Medulla oblongata (tissue), 1 donor: Measurements from ENCODE around the gene MYRIP.
"Not testable (repeated sequence)": the region's sequence is repeated elsewhere in the genome, so short reads cannot be mapped to it uniquely, and the experiment has no call there.

Experiments
- DNase-seq: peaks from one replicate; pipeline ENCODE4 v3.0.0-alpha.2; 2015; ENCODE audit errors: extremely low spot score

Gene MYRIP

DNA sequence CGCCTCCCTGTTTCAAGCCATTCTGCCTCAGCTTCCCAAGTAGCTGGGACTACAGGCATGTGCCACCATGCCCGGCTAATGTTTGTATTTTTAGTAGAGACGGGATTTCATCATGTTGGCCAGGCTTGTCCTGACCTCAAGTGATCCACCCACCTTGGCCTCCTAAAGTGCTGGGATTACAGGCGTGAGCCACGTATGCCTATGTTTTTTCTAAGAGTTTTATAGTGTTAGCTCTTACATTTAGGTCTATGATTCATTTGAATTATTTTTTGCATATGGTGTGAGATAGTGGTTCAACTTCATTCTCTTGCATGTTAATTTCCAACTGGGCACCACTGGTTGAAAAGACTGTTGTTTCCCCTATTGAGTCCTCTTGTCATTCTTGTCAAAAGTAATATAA lies 473.6 kb downstream of the MYRIP start:
- DNase-seq = not testable (repeated sequence)

DNA sequence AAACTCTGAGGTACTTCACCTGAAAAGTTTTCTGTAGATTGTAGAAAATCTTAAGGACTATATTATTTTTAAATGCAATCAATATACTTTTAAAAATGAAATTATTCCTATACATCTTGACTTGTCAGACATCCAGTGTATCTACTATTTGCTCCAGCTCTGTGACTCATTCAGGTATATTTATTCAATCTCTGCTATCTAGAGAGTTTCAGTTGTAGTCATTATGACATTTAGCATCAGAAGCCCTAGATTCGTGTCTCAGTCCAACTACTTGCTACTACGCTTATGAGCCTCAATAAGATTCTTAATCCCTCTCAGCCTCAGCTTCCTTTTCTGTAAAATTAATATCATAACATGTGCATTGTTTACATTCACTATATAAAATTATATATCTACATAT lies 477.8 kb downstream of the MYRIP start:
- DNase-seq = no peak

DNA sequence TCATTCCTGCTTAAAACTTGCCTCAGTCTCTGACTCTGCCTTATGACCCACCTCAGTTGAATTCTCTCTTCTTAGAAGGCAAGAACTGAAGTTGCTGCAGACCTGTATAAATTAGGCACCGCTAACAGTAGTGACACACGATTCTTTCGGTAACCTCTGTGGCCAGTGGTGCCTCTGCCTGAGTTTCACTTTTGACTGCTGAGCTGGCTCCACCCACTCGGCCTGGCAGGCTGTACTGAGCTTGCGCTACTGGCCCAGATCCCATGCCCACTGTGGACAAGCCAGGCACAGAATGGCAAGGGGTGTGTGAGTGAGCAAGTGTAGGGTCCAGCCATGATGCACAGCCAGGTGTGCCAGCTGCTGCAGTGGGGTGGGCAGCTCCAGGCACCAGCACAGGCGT lies 481.0 kb downstream of the MYRIP start:
- no peak for DNase-seq

DNA sequence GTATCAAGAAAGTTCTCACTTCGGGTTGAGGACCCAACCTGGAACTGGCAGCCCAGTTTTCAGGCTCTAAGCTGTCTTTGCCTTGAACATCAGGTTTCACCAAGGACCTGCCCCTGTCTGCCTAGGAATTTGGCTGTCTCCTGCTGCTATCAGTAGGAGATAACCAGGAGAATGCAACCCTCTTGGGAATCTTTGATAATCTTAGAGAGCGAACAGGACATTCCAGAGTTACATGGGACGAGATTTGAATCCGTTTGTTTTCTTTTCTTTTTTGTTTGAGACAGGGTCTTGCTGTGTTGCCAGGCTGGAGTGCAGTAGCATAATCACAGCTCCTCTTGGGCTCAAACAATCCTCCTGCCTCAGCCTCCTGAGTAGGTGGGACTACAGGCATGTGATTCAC lies 482.1 kb downstream of the MYRIP start:
- no peak for DNase-seq

DNA sequence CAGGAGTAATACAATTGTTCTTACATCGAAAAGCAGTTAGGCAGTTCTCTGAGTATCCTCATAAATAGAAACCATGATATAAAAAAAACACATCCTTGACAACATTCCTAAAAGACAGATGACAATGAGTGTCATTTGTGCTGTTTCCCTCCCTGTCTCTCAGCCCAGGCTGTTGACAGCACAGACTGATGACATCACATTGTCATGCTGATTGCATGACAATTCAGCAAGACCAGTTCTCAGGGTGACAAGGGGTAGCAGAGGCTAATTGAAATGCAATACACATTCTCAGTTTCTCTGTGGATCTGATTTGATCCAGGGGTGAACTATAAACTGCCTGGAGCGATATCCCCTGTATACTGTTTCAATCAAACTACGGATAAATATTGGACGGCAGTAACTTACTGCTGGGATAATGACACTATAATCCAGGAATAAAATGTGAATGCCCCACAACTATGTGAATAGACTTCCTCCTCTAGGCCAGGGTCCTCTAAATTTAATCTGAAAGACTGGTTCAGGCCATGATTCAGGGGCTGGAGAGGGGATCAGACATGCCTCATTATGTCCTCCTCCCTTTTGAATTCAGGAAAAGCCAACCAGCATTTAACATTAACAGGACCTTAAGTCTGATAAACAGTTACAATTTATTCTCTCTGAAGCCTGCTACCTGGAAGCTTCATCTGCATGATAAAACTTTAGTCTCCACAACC lies 483.4 kb downstream of the MYRIP start:
- peak; percentile 81 for DNase-seq

DNA sequence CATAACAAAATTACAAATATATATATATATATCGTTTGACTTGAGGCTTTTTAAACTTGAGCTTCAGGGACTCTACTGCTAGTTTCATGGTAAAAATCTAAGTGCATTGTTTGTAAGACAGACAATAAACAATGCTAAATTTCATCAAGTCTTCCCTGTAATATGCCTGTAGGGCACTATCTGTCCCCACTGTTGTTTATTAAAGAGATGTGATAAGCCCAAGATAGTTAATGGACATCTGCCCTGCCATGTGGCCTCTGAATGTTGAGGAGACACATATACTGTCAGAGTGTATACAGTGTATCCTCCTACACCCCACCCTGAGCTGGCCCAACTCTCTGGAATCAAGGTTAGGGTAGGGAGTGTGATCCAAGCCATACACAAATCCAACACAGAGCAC lies 485.0 kb downstream of the MYRIP start:
- DNase-seq = no peak

DNA sequence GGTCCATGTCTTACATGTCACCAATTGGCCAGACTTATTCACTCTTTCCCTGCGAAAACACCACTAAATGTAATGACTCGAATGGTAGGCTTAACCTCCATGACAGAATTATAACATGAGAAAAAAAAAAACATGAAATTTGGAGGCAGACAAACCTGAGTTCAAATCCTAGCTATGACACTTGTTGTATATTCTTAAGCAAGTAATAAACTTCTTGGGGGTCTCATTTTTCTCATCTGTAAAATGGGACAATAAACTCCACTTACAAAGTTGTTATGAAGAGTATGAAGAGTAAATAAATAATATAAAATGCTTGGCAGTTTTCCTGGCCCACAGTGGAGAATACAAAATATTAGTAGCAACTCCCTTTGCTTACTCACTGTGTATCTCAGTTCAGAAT lies 488.7 kb downstream of the MYRIP start:
- DNase-seq = no peak

DNA sequence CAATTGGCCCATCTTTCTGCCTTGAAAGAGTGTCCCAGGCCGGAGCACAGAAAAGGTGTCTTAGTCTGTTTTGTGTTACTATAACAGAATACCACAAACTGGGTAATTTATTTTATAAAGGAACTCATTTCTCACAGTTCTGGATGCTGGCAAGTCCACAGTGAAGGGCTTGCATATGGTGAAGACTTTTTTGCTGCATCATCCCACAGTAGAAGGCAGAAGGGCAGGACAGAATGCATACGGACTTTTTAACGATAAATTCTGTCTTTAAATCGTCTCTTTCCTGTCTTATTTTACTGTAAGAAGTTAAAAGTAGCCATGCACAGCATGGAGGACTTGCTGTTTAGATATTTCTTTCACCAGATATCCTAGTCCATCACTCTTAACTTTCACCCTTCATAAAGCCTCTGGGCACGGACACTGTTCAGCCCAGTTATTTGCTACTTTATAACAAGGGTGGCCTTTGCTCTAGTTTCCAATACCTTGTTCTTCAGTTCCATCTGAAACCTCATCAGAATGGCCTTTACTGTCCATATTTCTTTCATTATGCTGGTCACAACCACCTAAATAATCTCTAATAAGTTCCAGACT lies 489.8 kb downstream of the MYRIP start:
- DNase-seq = no peak

DNA sequence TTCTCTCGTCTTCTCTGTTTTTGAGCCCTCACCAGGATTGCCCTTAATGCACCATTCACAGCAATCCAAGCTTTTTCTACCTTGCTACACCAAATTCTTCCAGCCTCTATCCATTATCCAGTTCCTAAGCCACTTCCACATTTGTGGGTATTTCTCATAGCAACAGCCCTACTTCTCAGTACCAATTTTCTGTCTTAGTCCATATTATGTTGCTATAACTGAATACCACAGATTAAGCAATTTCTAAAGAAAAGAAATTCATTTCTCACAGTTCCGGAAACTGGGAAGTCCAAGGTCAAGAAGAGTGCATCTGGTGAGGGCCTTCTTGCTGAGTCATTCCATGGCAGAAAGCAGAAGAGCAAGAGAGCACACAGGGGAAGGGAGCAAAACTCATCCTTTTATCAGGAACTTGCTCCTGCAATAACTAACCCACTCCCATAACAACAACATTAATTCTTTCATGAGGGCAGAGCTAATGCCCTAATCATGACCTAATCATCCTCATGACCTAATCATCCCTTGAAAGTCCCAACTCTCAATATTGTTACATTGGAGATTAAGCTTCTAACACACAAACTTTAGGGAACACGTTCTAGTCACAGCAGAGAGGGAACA lies 490.4 kb downstream of the MYRIP start:
- no peak for DNase-seq

DNA sequence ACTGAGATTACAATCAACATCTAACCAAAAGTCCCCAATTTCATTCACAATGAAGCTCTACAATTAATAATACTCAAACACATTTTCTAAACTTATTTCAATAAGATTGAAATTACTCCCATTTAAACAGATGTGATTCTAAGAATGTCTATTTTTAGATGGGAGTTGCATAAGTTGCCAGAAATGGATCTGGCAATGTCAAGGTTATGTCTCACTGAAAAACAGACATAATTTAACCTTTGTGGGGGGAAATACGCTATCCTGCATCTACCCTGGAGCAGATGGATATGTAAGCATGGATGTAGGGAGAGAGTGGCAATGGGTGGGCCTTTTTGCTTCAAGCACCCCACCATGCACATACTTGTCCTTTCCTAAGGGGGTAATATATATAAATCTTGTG lies 493.4 kb downstream of the MYRIP start:
- DNase-seq = no peak

DNA sequence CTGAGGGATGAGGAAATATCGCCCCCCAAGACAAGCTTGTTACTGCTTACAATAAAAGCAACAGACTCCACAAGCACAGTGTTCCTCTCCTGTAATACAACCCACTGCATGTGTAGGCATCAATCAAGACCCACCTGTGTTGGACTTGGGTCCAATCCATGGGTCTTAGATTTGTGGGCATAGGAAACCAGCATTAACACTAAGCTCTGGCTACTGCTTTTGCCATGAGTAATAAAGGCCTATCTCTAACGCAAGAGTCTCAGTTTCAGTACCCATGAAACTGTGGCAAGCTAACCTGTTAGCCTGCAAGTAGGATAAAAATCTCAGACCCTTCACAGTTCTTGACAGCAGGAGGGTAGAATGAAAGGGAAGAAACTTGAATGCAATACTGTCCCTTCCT lies 494.9 kb downstream of the MYRIP start:
- no peak for DNase-seq

DNA sequence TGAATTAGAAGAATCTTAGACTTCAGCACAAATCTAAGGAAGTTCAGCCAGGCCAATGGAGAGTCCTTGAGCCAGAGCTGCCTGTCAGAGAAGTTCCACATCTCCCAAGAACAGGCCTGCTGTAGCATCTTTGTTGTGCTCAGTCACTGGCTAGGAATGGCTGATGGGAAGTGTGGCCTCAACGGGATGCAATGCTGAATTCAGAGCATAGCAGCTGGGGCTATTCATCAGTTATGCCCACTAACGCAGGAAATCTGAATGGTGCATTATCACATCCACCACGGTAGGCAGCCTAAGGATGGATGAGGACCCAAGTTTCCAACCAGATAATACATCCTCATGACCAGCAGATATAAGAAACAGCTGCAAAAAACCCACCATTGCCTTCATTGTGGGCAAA lies 496.9 kb downstream of the MYRIP start:
- no peak for DNase-seq

DNA sequence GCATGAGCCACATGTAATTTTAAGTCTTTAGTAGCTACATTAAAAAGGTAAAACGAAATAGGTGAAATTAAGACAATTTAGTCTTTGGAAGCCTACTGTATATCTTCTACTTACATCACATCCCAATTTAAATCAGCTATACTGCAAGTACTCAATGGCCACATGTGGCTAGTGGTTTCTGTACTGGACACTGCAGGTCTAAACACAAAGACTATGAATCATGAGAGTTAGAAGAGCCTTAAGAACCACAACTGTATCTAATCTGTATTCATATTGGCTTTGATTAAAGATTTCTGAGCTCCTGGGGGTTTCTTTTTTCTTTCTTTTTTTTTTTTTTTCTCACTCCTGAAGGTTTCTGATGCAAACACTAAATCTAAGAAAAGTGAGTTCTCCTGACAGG lies 497.8 kb downstream of the MYRIP start:
- DNase-seq = no peak

DNA sequence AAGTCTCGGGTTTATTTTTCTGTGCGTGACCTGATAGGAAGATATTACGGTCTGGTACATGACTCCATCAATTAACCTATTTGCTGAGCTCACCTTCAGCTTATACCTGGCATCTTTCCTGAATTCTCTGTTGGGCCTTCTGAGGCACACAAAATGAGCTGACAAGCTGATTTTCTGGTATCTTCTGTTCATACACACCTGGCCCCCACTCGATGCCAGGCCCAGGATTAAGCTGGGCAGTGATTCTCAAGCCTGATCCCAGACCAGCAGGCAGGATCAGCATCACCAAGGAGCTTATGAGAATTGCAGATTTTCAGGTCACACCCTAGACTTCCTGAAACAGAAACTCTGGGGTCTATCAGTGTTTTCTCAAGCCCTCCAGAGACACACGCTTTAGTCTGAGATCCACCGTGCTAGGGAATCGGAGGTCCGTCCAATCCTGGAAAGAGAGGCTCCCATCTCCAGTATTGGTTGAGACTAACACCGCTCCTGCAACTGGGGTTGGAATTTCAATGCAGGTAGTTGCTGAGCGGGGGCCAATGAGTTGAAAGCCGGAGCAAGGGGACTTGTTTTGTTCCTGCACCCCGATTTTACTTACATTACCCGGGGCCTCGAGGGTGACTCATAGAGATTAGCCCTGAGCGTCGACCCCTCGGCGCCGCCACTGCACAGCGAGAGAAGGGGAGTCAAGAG lies 499.5 kb downstream of the MYRIP start:
- no peak for DNase-seq

DNA sequence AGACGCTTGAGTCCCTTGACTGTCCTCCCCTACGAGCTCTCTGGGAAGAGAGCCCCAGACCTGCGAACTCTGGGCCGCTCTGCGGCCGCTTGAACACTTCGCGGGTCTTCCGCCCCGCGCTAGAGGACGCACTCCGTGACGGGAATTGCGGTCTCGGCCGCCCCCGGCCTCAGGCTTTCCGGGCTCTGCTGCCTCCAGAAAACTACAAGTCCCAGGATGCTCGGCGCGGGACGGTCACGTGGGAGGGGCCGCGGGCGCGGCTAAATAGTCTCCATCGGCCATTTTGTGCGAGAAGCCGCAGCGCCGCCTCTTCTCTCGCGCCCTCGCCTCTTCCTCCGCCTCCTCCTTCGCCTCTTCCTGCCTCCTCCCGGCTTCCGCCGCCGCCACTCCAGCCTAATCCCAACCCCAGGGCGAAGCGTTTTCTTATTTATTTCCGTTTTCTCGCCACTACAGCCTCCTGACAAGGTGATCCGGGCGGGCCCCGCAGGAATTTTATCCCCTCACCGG lies 500.1 kb downstream of the MYRIP start, which contains the start of gene EIF1B:
TSS of gene EIF1B (plus strand) at position 290 of the 507 bp plus-strand sequence. CDS start 235 bp downstream, outside the sequence.
- peak; percentile 99 for DNase-seq
